Stomach (tissue), 9 donors: Measurements from ENCODE around the gene IFNA5. TPM values are rescaled to one million over a fixed set of nuclear protein-coding genes. Genes with fewer than 3 reads are reported as not detected.

Experiments
- DNase-seq, 2 donors: peaks; one replicate each; pipeline versions ENCODE4 v3.0.0 to v3.0.0-alpha.2; 2013 to 2019
- H3K27ac ChIP-seq, 5 donors: fragments of 200-600 bp in 4 of 5; sonication (generic) in 4 of 5; one replicate each; pipeline ENCODE4 v1.5.1; 2013 to 2019; ENCODE audit warnings: mild to moderate bottlenecking in 1 of 5, moderate library complexity in 1 of 5
- H3K27me3 ChIP-seq, 3 donors: fragments of 200-600 bp; sonication (generic); one replicate each; pipeline ENCODE4 v1.5.1; 2017 to 2019; ENCODE audit warnings: mixed run types in 1 of 3
- H3K36me3 ChIP-seq, 4 donors: fragments of 200-600 bp; sonication (generic); 1 replicate in 3 of 4; 2 replicates in 1 of 4; pipeline ENCODE4 v1.5.1; 2016 to 2019
- H3K4me1 ChIP-seq, 4 donors: fragments of 200-600 bp; sonication (generic); one replicate each; pipeline ENCODE4 v1.5.1; 2016 to 2019
- H3K4me3 ChIP-seq, 4 donors: fragments of 200-600 bp; sonication (generic) in 3 of 4; one replicate each; pipeline ENCODE4 v1.5.1; 2016 to 2019; ENCODE audit warnings: mild to moderate bottlenecking in 1 of 4
- H3K9me3 ChIP-seq, 4 donors: fragments of 200-600 bp; sonication (generic); one replicate each; pipeline ENCODE4 v1.5.1; 2016 to 2019
- CTCF ChIP-seq, 7 experiments: fragments of 450-650 bp in 4 of 7; fragments of 200-600 bp in 3 of 7; sonication (generic) in 3 of 7; IDR thresholded peaks; one replicate each; pipeline ENCODE4 v1.5.1; 2016 to 2019; ENCODE audit warnings: antibody characterized with exemption in 7 of 7, control low read depth in 2 of 7, mild to moderate bottlenecking in 1 of 7
- EP300 ChIP-seq: sonication (generic); formaldehyde crosslinking; IDR thresholded peaks from one replicate; pipeline ENCODE4 v1.6.1; 2017; ENCODE audit warnings: antibody characterized with exemption
- POLR2A ChIP-seq, 4 donors: fragments of 450-650 bp; IDR thresholded peaks; one replicate each; pipeline ENCODE4 v1.6.1; 2016; ENCODE audit warnings: antibody characterized with exemption in 4 of 4, control low read depth in 2 of 4, mild to moderate bottlenecking in 1 of 4, moderate library complexity in 1 of 4
- POLR2AphosphoS5 ChIP-seq, 3 donors: sonication (generic); formaldehyde crosslinking; IDR thresholded peaks; one replicate each; pipeline ENCODE4 v1.6.1; 2016; ENCODE audit warnings: antibody characterized with exemption in 3 of 3
- WGBS, 5 donors: extraction: QIAGEN DNeasy Blood & Tissue Kit in 3 of 5; methylation state at CpG; one replicate each; pipeline versions ENCODE4 v1.1.5 to v1.1.7; 2013 to 2018; 5-methylcytosine and 5-hydroxymethylcytosine counted together
- intact Hi-C: fragments of 100-400 bp; cut with DNase I; formaldehyde crosslinking; loops from one replicate; pipeline ENCODE4 v1.15.1; 2023; ENCODE audit warnings: low total_unique reads
- polyA plus RNA-seq, 3 donors: library from polyadenylated mRNA; stranded (reverse); fragments of 200-250 nt; gene quantifications; one replicate each; pipeline ENCODE4 v1.2.3, GENCODE V29; 2013
- total RNA-seq, 5 donors: library from RNA; depleted of rRNA; stranded (reverse); fragments of >200 nt; gene quantifications; one replicate each; pipeline versions ENCODE4 v1.1.0 to v1.2.3, GENCODE V29; 2014 to 2016
- donor health status: healthy with polysubstance abuse.
- donor health status: Bipolar disorder and iron deficiency.
- donor health status: healthy.

IFNA5 gene
- total and polyA plus RNA-seq, 8 donors = 0.92 to 1.6 TPM; not detected in 6

DNA sequence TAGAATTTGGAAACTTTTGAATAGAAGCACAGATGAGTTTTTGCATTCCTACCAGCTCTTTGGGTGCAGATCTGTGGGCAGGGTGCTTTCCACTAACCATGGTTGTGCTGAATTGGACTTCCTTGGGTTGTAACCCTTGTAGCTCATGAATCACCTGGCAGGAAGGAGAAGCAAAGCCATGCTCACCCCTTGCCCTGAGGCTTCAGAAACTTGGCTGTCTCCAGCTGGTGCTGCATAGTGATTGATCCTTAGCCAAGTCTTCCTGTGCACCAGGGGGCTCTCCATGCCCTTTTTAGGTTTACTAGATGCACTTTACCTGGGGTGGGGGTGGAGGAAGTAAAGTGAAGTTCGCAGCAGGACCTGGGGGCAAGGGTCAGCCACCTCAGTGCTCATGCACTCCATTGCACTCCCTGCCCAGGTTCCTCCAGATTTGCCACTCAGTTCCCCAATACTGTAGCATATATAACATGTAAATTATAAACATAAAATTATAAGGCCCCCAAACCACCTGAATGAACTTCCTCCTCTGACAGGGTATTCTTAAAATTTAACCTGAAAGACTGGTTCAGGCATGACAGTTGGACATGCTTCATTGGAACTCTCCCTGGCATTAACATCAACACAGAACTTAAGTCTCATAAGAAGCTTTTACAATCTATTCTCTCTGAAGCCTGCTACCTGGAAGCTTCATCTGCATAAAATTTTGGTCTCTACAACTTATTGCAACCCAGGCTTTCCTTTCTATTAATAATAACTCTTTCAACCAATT lies 39.5 kb downstream of the IFNA5 start:
- intact Hi-C loops = no loop called here
- no peak for DNase-seq
- Histone ChIP-seq H3K36me3 (no peaks in the 10 kb centered on the region), H3K27ac (no peak overlapping the region), H3K4me3 (no peak overlapping the region), H3K27me3 (peaks cover 0 to 13% (median 0%) of the 10 kb centered on the region in 3 donors), H3K9me3 (peaks cover 0 to under 1% (median under 1%) of the 10 kb centered on the region in 4 donors), H3K4me1 (no peaks in the 10 kb centered on the region)
- TF ChIP-seq POLR2A (IDR thresholded peaks at IDR 0.05) (no peak), CTCF (IDR thresholded peaks at IDR 0.05) (no peak)
- 19 to 58% (median 41%) methylated on average over 1 of the region's 1 CpG for whole genome bisulfite sequencing, 5 donors

DNA sequence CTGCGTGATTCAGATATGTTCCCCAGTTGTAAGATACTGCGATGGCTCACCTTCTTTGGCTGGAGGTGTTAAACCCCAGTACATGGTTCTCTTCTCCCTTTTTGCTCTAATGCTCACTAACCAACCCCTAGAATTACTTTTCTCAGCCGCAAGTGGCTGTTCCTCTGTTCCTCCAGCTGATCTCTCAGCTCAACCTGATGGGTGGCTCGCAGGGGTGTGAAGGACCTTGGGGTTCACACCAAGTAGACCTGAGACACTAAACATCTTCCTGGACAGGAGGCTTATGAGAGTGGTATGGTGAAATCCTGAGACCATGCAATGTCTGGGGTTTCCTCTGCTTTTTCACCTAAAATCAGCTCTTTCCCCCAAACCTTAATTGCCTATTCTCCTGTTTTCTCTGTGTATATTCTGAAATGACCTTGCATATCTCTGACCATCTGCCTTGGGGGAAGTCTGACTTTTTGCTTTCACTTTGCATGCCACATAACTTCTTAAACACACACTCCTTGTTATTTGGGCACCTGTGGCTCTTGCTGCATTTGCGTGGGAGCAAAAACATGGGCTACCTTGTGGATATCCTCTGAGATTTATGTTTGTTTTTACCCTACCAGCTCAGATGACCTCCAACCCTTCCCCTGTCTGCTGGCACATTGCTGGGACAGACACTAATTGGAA lies 49.4 kb downstream of the IFNA5 start:
- Histone ChIP-seq H3K27ac (no peak overlapping the region), H3K4me1 (peaks cover 0 to 9% (median 4%) of the 10 kb centered on the region in 4 donors), H3K27me3 (no peaks in the 10 kb centered on the region), H3K4me3 (no peak overlapping the region), H3K9me3 (no peaks in the 10 kb centered on the region), H3K36me3 (no peaks in the 10 kb centered on the region)
- DNase-seq = no peak
- TF ChIP-seq POLR2A (IDR thresholded peaks at IDR 0.05) (no peak), EP300 (no peak), CTCF (IDR thresholded peaks at IDR 0.05) (no peak), POLR2AphosphoS5 (IDR thresholded peaks at IDR 0.05) (no peak)
- intact Hi-C loops = no loop called here
- 66 to 83% (median 75%) methylated on average over 5 of the region's 5 CpGs for WGBS, 5 donors

Other genes with a start within 250 kb of the IFNA5 start
- not detected for gene IFNB1, start 227.4 kb downstream of the IFNA5 start, total RNA-seq
- not detected for gene IFNB1, start 227.4 kb downstream of the IFNA5 start, polyA plus RNA-seq
- gene IFNW1, start 163.5 kb downstream of the IFNA5 start, total RNA-seq = not detected
- gene IFNW1, start 163.5 kb downstream of the IFNA5 start, polyA plus RNA-seq = not detected
- not detected for gene IFNA21, start 138.7 kb downstream of the IFNA5 start, total RNA-seq
- gene IFNA21, start 138.7 kb downstream of the IFNA5 start, polyA plus RNA-seq = not detected
- gene IFNA4, start 117.7 kb downstream of the IFNA5 start, total RNA-seq = not detected
- not detected for gene IFNA4, start 117.7 kb downstream of the IFNA5 start, polyA plus RNA-seq
- not detected for gene IFNA7, start 103.1 kb downstream of the IFNA5 start, total RNA-seq
- gene IFNA7, start 103.1 kb downstream of the IFNA5 start, polyA plus RNA-seq = not detected
- not detected for gene IFNA10, start 98.2 kb downstream of the IFNA5 start, total RNA-seq
- not detected for gene IFNA10, start 98.2 kb downstream of the IFNA5 start, polyA plus RNA-seq
- not detected for gene IFNA16, start 88.0 kb downstream of the IFNA5 start, total RNA-seq
- not detected for gene IFNA16, start 88.0 kb downstream of the IFNA5 start, polyA plus RNA-seq
- not detected for gene IFNA17, start 77.1 kb downstream of the IFNA5 start, total RNA-seq
- gene IFNA17, start 77.1 kb downstream of the IFNA5 start, polyA plus RNA-seq = not detected
- gene IFNA14, start 65.3 kb downstream of the IFNA5 start, total RNA-seq = not detected
- not detected for gene IFNA14, start 65.3 kb downstream of the IFNA5 start, polyA plus RNA-seq
- gene KLHL9, start 30.1 kb upstream of the IFNA5 start, total RNA-seq = 10 to 100 TPM in 4 of 5 donors, 1 to 10 TPM in 1; 4.1 to 35.7 (median 14.5) TPM
- 1 to 10 TPM; 5.4 to 6.3 (median 6.0) TPM for gene KLHL9, start 30.1 kb upstream of the IFNA5 start, polyA plus RNA-seq
- gene IFNA6, start 45.6 kb upstream of the IFNA5 start, total RNA-seq = not detected
- gene IFNA6, start 45.6 kb upstream of the IFNA5 start, polyA plus RNA-seq = not detected
- not detected for gene IFNA13, start 62.7 kb upstream of the IFNA5 start, total RNA-seq
- not detected for gene IFNA13, start 62.7 kb upstream of the IFNA5 start, polyA plus RNA-seq
- gene IFNA2, start 80.1 kb upstream of the IFNA5 start, total RNA-seq = not detected
- not detected for gene IFNA2, start 80.1 kb upstream of the IFNA5 start, polyA plus RNA-seq
- not detected for gene IFNA8, start 103.8 kb upstream of the IFNA5 start, total RNA-seq
- gene IFNA8, start 103.8 kb upstream of the IFNA5 start, polyA plus RNA-seq = not detected
- not detected for gene IFNA1, start 135.1 kb upstream of the IFNA5 start, total RNA-seq
- not detected for gene IFNA1, start 135.1 kb upstream of the IFNA5 start, polyA plus RNA-seq
- 1 to 10 TPM in 1 of 5 donors, under 1 TPM in 1, not detected in 3; 0.73 to 2.9 TPM for gene IFNE, start 177.0 kb upstream of the IFNA5 start, total RNA-seq
- 1 to 10 TPM in 1 of 3 donors, not detected in 2; 1.8 TPM for gene IFNE, start 177.0 kb upstream of the IFNA5 start, polyA plus RNA-seq